ENCODE measurements around the gene LPP. TPM values are rescaled to one million over a fixed set of nuclear protein-coding genes. Genes with fewer than 3 reads are reported as not detected.

The LPP gene
- total RNA-seq, 1 experiment from 2014 or later = 20.4 TPM

DNA sequence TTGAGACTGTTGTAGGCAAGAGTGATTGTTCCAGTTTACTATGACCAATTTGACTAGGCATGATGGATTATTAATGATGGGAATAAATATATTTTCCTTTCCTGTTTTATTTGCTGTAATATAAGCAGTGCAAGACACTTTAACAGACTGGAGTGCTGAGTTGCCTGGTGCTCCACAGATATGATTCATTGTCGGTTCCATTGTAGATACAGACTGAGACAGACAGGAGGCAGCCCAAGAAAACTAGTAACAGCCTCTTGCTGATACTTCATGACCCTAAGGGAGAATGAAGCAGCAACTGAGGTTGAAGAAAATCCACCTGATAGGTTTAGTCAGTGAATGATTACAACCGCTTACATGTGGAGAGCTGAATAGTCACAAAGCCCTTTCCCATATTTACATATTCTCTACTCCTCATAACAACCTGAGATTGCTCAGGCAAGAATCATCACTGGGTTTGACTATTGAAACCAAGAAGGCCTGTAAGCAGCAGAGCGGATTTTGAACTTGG lies 782.7 kb downstream of the LPP start:
- Histone ChIP-seq H3K9me3 (ENCODE audit: low read length) (no peaks in the 10 kb centered on the region), H3K9ac (ENCODE audit: low read length) (no peak overlapping the region), H3K27me3 (ENCODE audit: low read length) (no peaks in the 10 kb centered on the region), H2AFZ (ENCODE audit: low read length) (no peak overlapping the region), H3K9me2 (replicated peaks; ENCODE audit: low read length) (no peaks in the 10 kb centered on the region), H3K4me1 (ENCODE audit: insufficient read depth, low read length) (no peaks in the 10 kb centered on the region), H3K27ac (ENCODE audit: low read length) (no peak overlapping the region), H3K79me2 (ENCODE audit: low read length) (no peaks in the 10 kb centered on the region), H3K4me2 (ENCODE audit: low read length) (no peak overlapping the region), H3K36me3 (ENCODE audit: low read depth, low read length) (no peaks in the 10 kb centered on the region), H3F3A (ENCODE audit: low read length, unreplicated experiment) (no peaks in the 10 kb centered on the region), H3K4me3 (ENCODE audit: low read length) (no peak overlapping the region), H4K20me1 (ENCODE audit: low read length) (no peaks in the 10 kb centered on the region)
- no peak for DNase-seq
- BruUV-seq (replicated peaks) = no TSS peak
- no peak for ATAC-seq
- ChIA-PET CTCF (no interaction called here), POLR2A (ENCODE audit: unreplicated experiment) (no interaction called here)
- intact Hi-C loops (cut with micrococcal nuclease) = no loop called here
- TF ChIP-seq EZH2phosphoT487 (IDR thresholded peaks at IDR 0.05; ENCODE audit: borderline replicate concordance, low read length) = no peak
- no peak for TF ChIP-seq CTCF (conservative IDR thresholded peaks at IDR 0.05; ENCODE audit: low read depth, low read length)
- TF ChIP-seq EZH2 (IDR thresholded peaks at IDR 0.05; ENCODE audit: low read length, unreplicated experiment) = no peak

- H3K27ac ChIP-seq (ENCODE audit: low read length) = no peak overlapping the region
- ChIA-PET CTCF (no interaction called here), POLR2A (ENCODE audit: unreplicated experiment) (no interaction called here)
- H3K4me1 ChIP-seq (ENCODE audit: insufficient read depth, low read length) = no peaks in the 10 kb centered on the region
- no peaks in the 10 kb centered on the region for H3K36me3 ChIP-seq (ENCODE audit: low read depth, low read length)
- no peaks in the 10 kb centered on the region for H4K20me1 ChIP-seq (ENCODE audit: low read length)
- H3K9me2 ChIP-seq (replicated peaks; ENCODE audit: low read length) = no peaks in the 10 kb centered on the region
- DNase-seq (no peak), ATAC-seq (no peak)
- H3K9me3 ChIP-seq (ENCODE audit: low read length) = no peaks in the 10 kb centered on the region
- intact Hi-C loops (cut with micrococcal nuclease) = no loop called here
- no TSS peak for BruUV-seq (replicated peaks)
- no peak overlapping the region for H3K9ac ChIP-seq (ENCODE audit: low read length)
- H3K4me2 ChIP-seq (ENCODE audit: low read length) = no peak overlapping the region
- no peak for TF ChIP-seq EZH2 (IDR thresholded peaks at IDR 0.05; ENCODE audit: low read length, unreplicated experiment)
- TF ChIP-seq CTCF (conservative IDR thresholded peaks at IDR 0.05; ENCODE audit: low read depth, low read length) = no peak
- TF ChIP-seq EZH2phosphoT487 (IDR thresholded peaks at IDR 0.05; ENCODE audit: borderline replicate concordance, low read length) = no peak
- H2AFZ ChIP-seq (ENCODE audit: low read length) = no peak overlapping the region
- H3K27me3 ChIP-seq (ENCODE audit: low read length) = no peaks in the 10 kb centered on the region
- H3F3A ChIP-seq (ENCODE audit: low read length, unreplicated experiment) = no peaks in the 10 kb centered on the region
- H3K4me3 ChIP-seq (ENCODE audit: low read length) = no peak overlapping the region
- no peaks in the 10 kb centered on the region for H3K79me2 ChIP-seq (ENCODE audit: low read length)
These were observed 783.4 kb downstream of the LPP start for GRCh38 chr3:188937389-188937788.

- H3K9ac ChIP-seq (ENCODE audit: low read length) = no peak overlapping the region
- no peaks in the 10 kb centered on the region for H3K9me3 ChIP-seq (ENCODE audit: low read length)
- ATAC-seq (no peak), DNase-seq (no peak)
- TF ChIP-seq EZH2 (IDR thresholded peaks at IDR 0.05; ENCODE audit: low read length, unreplicated experiment) = no peak
- TF ChIP-seq EZH2phosphoT487 (IDR thresholded peaks at IDR 0.05; ENCODE audit: borderline replicate concordance, low read length) = no peak
- TF ChIP-seq CTCF (conservative IDR thresholded peaks at IDR 0.05; ENCODE audit: low read depth, low read length) = no peak
- no peak overlapping the region for H3K27ac ChIP-seq (ENCODE audit: low read length)
- ChIA-PET CTCF (no interaction called here), POLR2A (ENCODE audit: unreplicated experiment) (no interaction called here)
- no peaks in the 10 kb centered on the region for H3K27me3 ChIP-seq (ENCODE audit: low read length)
- H3K4me2 ChIP-seq (ENCODE audit: low read length) = no peak overlapping the region
- H3K4me1 ChIP-seq (ENCODE audit: insufficient read depth, low read length) = no peaks in the 10 kb centered on the region
- no peaks in the 10 kb centered on the region for H3K9me2 ChIP-seq (replicated peaks; ENCODE audit: low read length)
- H2AFZ ChIP-seq (ENCODE audit: low read length) = no peak overlapping the region
- no peak overlapping the region for H3K4me3 ChIP-seq (ENCODE audit: low read length)
- no peaks in the 10 kb centered on the region for H3F3A ChIP-seq (ENCODE audit: low read length, unreplicated experiment)
- H3K79me2 ChIP-seq (ENCODE audit: low read length) = no peaks in the 10 kb centered on the region
- H3K36me3 ChIP-seq (ENCODE audit: low read depth, low read length) = no peaks in the 10 kb centered on the region
- BruUV-seq (replicated peaks) = no TSS peak
- intact Hi-C loops (cut with micrococcal nuclease) = no loop called here
- no peaks in the 10 kb centered on the region for H4K20me1 ChIP-seq (ENCODE audit: low read length)
These were observed 785.0 kb downstream of the LPP start for GRCh38 chr3:188938999-188939398.

Data from PC-3 (cell line).